Mucosa of descending colon (tissue), 3 donors: ENCODE results near the gene KHDC4. TPM values are rescaled to one million over a fixed set of nuclear protein-coding genes. Genes with fewer than 3 reads are reported as not detected.
"Not testable (repeated sequence)": the region's sequence is repeated elsewhere in the genome, so short reads cannot be mapped to it uniquely, and the experiment has no call there.

Source experiments
- ATAC-seq: fragments of 200-7000 bp; cut with Tn5 transposase; one replicate; pipeline ENCODE4 v1.9.1; 2020; ENCODE audit warnings: mild to moderate bottlenecking, moderate library complexity
- DNase-seq, 3 donors: peaks; one replicate each; pipeline ENCODE4 v3.0.0-alpha.2; 2020
- H3K36me3 ChIP-seq: fragments of 200-600 bp; one replicate; pipeline ENCODE4 v1.8.0; 2021; ENCODE audit warnings: low read depth, mild to moderate bottlenecking
- H3K4me1 ChIP-seq: fragments of 200-600 bp; one replicate; pipeline ENCODE4 v1.8.0; 2021; ENCODE audit warnings: low read depth, mild to moderate bottlenecking
- H3K4me3 ChIP-seq: fragments of 200-600 bp; one replicate; pipeline ENCODE4 v1.8.0; 2021; ENCODE audit warnings: mild to moderate bottlenecking
- H3K9me3 ChIP-seq: fragments of 200-600 bp; one replicate; pipeline ENCODE4 v1.8.0; 2021; ENCODE audit warnings: mild to moderate bottlenecking
- CTCF ChIP-seq: fragments of 200-600 bp; IDR thresholded peaks from one replicate; pipeline ENCODE4 v1.8.0; 2022; ENCODE audit warnings: antibody characterized with exemption, mild to moderate bottlenecking
- intact Hi-C, 2 donors: fragments of 100-400 bp; cut with DNase I in 1 of 2; cut with micrococcal nuclease in 1 of 2; formaldehyde crosslinking; loops; one replicate each; pipeline versions ENCODE4 v1.11.0 to v1.11.1; 2022; cut with DNase I, micrococcal nuclease
- total RNA-seq, 3 donors: library from RNA; stranded (reverse); fragmentation: NEBNext Ultra II Directional in 2 of 3; extraction: Animal tissue kit (Norgen Biotek cat#: 25700) in 2 of 3; gene quantifications; one replicate each; pipeline versions ENCODE4 v1.2.1 to v1.2.4, GENCODE V29; 2021 to 2023
- donor health status: DM: no; HTN: no; CAD: no; lungs with moderate emphysema.
- donor health status: DM: no; HTN: no; CAD: no.
- donor health status: DM: no; HTN: yes; CAD: no.

Gene KHDC4
- total RNA-seq, 3 donors from 2014 or later = 52.9 to 59.5 (median 58.6) TPM

- no peak for DNase-seq
- Histone ChIP-seq H3K9me3 (no peaks in the 10 kb centered on the region), H3K4me1 (peaks cover 8% of the 10 kb centered on the region), H3K36me3 (peaks cover 21% of the 10 kb centered on the region), H3K4me3 (no peak overlapping the region)
- ATAC-seq = no peak
- intact Hi-C loops = no loop called here
- no peak for TF ChIP-seq CTCF
These were observed 36.5 kb downstream of the KHDC4 start for GRCh38 chr1:155897746-155898145.

GRCh38 chr1:155896476-155896875 lies 37.7 kb downstream of the KHDC4 start:
- Histone ChIP-seq H3K4me1 (peaks cover 11% of the 10 kb centered on the region), H3K36me3 (peaks cover 19% of the 10 kb centered on the region)
- ATAC-seq, H3K4me3 ChIP-seq, intact Hi-C loops, H3K9me3 ChIP-seq, DNase-seq: not testable (repeated sequence)

GRCh38 chr1:155895617-155896016 lies 38.6 kb downstream of the KHDC4 start:
- not testable (repeated sequence) for H3K9me3 ChIP-seq, H3K4me3 ChIP-seq, ATAC-seq

GRCh38 chr1:155893389-155894142 lies 40.6 kb downstream of the KHDC4 start:
- DNase-seq = no peak
- H3K9me3 ChIP-seq = no peaks in the 10 kb centered on the region
- peak; percentile 83 for ATAC-seq
- H3K4me1 ChIP-seq = peaks cover 11% of the 10 kb centered on the region
- TF ChIP-seq CTCF = no peak
- no peak overlapping the region for H3K4me3 ChIP-seq
- intact Hi-C loops = no loop called here
- H3K36me3 ChIP-seq = no peaks in the 10 kb centered on the region

More at GRCh38 chr1:155895617-155896016, 38.6 kb downstream of the KHDC4 start:
- Histone ChIP-seq H3K36me3 (peaks cover 16% of the 10 kb centered on the region), H3K4me1 (peaks cover 11% of the 10 kb centered on the region)
- intact Hi-C loops, DNase-seq: not testable (repeated sequence)

- no peak for TF ChIP-seq CTCF
- Histone ChIP-seq H3K9me3 (no peaks in the 10 kb centered on the region), H3K4me1 (peaks cover 11% of the 10 kb centered on the region), H3K36me3 (no peaks in the 10 kb centered on the region), H3K4me3 (no peak overlapping the region)
- no peak for DNase-seq
- peak; percentile 55 for ATAC-seq
- intact Hi-C loops = no loop called here
These were observed 41.4 kb downstream of the KHDC4 start for GRCh38 chr1:155892796-155893195.

GRCh38 chr1:155890251-155890650 lies 44.0 kb downstream of the KHDC4 start:
- DNase-seq (no peak), ATAC-seq (no peak)
- H3K9me3 ChIP-seq = no peaks in the 10 kb centered on the region
- no peaks in the 10 kb centered on the region for H3K36me3 ChIP-seq
- intact Hi-C loops = no loop called here
- peaks cover 11% of the 10 kb centered on the region for H3K4me1 ChIP-seq
- H3K4me3 ChIP-seq = no peak overlapping the region
- TF ChIP-seq CTCF = no peak

DNA sequence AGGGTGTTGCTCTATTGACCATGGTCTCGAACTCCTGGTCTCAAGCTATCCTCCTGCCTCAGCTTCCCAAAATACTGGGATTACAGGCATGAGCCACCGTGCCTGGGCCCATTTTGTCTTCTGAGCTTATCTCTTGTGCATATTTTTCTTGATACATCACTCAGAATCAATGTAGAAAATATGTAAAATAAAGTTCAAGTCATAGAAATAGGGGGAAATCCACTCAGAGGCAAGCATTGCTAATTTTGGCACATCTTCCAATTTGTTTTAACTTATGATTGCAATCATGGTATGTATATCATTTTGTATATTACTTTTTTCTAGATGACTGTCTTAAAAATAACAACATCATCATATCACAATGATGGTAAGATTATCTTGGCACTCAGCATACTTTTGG lies 44.6 kb downstream of the KHDC4 start:
- intact Hi-C loops = no loop called here
- Histone ChIP-seq H3K4me1 (peaks cover 11% of the 10 kb centered on the region), H3K9me3 (no peaks in the 10 kb centered on the region), H3K36me3 (no peaks in the 10 kb centered on the region), H3K4me3 (no peak overlapping the region)
- TF ChIP-seq CTCF = no peak
- DNase-seq (no peak), ATAC-seq (no peak)
